SK-N-SH (cell line): ENCODE results near the gene CPEB3.
"Not testable (repeated sequence)": the region's sequence is repeated elsewhere in the genome, so short reads cannot be mapped to it uniquely, and the experiment has no call there.

Experiments used
- CHD2 ChIP-seq: fragments of 150-350 bp; IDR thresholded peaks from 2 replicates; pipeline ENCODE4 v1.6.1; 2018; ENCODE audit warnings: low read length; ENCODE audit not compliant: partially characterized antibody
- TF ChIP-seq, protein P1 (sequence below): fragments of 200-600 bp; sonication (generic); IDR thresholded peaks from 2 replicates; pipeline ENCODE4 v1.6.1; 2017; ENCODE audit warnings: antibody characterized with exemption, mild to moderate bottlenecking, moderate library complexity

DNA sequence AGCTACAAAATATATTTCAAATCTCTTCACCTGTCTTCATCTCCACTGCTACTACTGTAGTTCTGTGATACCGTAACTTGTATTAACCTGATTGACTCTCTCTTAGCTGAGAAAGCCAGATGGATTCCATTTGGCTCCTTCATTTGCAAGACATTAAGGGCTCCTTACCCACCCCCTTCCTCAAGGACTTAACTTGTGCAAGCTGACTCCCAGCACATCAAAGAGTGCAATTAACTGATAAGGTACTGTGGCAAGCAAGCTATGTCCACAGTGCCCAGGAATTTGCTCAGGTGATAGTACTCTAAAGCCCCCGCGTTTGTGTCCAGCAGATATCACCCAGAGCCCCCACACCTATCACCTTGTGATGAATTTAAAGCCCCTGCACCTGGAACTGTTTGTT is 257.8 kb downstream of the CPEB3 start:
- not testable (repeated sequence) for TF ChIP-seq CHD2
- TF ChIP-seq, protein P1, sequence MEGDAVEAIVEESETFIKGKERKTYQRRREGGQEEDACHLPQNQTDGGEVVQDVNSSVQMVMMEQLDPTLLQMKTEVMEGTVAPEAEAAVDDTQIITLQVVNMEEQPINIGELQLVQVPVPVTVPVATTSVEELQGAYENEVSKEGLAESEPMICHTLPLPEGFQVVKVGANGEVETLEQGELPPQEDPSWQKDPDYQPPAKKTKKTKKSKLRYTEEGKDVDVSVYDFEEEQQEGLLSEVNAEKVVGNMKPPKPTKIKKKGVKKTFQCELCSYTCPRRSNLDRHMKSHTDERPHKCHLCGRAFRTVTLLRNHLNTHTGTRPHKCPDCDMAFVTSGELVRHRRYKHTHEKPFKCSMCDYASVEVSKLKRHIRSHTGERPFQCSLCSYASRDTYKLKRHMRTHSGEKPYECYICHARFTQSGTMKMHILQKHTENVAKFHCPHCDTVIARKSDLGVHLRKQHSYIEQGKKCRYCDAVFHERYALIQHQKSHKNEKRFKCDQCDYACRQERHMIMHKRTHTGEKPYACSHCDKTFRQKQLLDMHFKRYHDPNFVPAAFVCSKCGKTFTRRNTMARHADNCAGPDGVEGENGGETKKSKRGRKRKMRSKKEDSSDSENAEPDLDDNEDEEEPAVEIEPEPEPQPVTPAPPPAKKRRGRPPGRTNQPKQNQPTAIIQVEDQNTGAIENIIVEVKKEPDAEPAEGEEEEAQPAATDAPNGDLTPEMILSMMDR = not testable (repeated sequence)
